Parathyroid adenoma (tissue), 2 donors: ENCODE data around the gene WDR33.

ENCODE experiments used
- H2AFZ ChIP-seq: fragments of 300-600 bp; sonication (generic); one replicate; pipeline ENCODE4 v1.7.0; 2017; ENCODE audit warnings: antibody characterized with exemption, mild to moderate bottlenecking
- H3K27ac ChIP-seq: fragments of 300-600 bp; sonication (generic); one replicate; pipeline ENCODE4 v1.7.0; 2017
- H3K27me3 ChIP-seq: fragments of 300-600 bp; sonication (generic); one replicate; pipeline ENCODE4 v1.7.0; 2017; ENCODE audit warnings: low read length; ENCODE audit not compliant: control insufficient read depth, insufficient read depth
- H3K36me3 ChIP-seq: fragments of 300-600 bp; sonication (generic); one replicate; pipeline ENCODE4 v1.7.0; 2017; ENCODE audit warnings: low read length; ENCODE audit not compliant: control insufficient read depth, insufficient read depth
- H3K4me1 ChIP-seq: fragments of 300-600 bp; sonication (generic); one replicate; pipeline ENCODE4 v1.7.0; 2017; ENCODE audit warnings: control low read depth
- H3K4me2 ChIP-seq: fragments of 300-600 bp; sonication (generic); one replicate; pipeline ENCODE4 v1.7.0; 2017; ENCODE audit warnings: low read length
- H3K4me3 ChIP-seq: fragments of 300-600 bp; sonication (generic); one replicate; pipeline ENCODE4 v1.7.0; 2017; ENCODE audit warnings: low read depth, low read length
- H3K79me2 ChIP-seq: fragments of 300-600 bp; sonication (generic); one replicate; pipeline ENCODE4 v1.7.0; 2017; ENCODE audit warnings: control low read depth
- H3K9ac ChIP-seq: fragments of 300-600 bp; sonication (generic); one replicate; pipeline ENCODE4 v1.7.0; 2017; ENCODE audit warnings: mild to moderate bottlenecking
- H3K9me3 ChIP-seq: fragments of 300-600 bp; sonication (generic); one replicate; pipeline ENCODE4 v1.7.0; 2017; ENCODE audit warnings: low read length; ENCODE audit not compliant: control insufficient read depth
- TF ChIP-seq, protein P1 (sequence below): fragments of 300-600 bp; sonication (generic); IDR thresholded peaks from one replicate; pipeline ENCODE4 v1.7.0; 2017; ENCODE audit warnings: antibody characterized with exemption, mild to moderate bottlenecking
- donor health status: primary hyperparathyroidism.

Gene WDR33

DNA sequence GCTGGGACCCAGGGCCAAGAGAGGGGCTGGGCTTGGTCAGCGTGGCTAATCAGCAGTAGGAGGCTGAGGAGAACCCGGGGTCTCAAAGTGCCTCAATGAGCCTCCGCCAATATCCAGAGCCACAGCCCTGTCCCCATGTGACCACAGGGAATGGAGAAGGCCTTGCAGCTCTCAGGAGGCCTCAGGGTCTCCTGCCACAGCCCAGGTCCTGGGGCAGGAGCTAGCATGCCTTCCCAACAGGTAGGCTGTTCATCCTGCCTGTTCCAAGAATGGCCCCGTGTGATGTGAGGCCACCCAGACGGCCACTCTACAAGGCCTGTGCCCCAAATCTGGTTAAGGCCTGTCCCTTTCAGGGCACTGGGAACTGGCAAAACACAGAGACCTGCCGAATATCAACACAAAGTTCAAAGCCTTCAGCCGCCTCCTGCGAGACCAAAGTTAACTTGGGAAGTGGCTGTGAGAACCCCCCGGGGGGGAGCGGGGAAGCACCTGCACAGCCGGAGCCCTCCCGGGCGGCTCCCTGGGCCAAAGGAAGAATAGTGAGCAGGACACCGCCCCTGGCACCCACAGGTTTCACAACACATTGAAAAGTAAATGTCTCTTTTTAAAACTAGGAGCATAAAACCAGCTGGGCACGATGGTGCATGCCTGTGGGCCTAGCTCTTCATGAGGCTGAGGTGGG lies 131.2 kb downstream of the WDR33 start:
- Histone ChIP-seq H3K27me3 (no peaks in the 10 kb centered on the region), H3K79me2 (no peaks in the 10 kb centered on the region), H3K4me2 (no peak overlapping the region), H3K9ac (no peak overlapping the region), H3K27ac (no peak overlapping the region), H2AFZ (no peak overlapping the region), H3K36me3 (no peaks in the 10 kb centered on the region), H3K4me1 (peaks cover 6% of the 10 kb centered on the region), H3K9me3 (no peaks in the 10 kb centered on the region), H3K4me3 (no peak overlapping the region)
- TF ChIP-seq, protein P1, sequence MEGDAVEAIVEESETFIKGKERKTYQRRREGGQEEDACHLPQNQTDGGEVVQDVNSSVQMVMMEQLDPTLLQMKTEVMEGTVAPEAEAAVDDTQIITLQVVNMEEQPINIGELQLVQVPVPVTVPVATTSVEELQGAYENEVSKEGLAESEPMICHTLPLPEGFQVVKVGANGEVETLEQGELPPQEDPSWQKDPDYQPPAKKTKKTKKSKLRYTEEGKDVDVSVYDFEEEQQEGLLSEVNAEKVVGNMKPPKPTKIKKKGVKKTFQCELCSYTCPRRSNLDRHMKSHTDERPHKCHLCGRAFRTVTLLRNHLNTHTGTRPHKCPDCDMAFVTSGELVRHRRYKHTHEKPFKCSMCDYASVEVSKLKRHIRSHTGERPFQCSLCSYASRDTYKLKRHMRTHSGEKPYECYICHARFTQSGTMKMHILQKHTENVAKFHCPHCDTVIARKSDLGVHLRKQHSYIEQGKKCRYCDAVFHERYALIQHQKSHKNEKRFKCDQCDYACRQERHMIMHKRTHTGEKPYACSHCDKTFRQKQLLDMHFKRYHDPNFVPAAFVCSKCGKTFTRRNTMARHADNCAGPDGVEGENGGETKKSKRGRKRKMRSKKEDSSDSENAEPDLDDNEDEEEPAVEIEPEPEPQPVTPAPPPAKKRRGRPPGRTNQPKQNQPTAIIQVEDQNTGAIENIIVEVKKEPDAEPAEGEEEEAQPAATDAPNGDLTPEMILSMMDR = no peak

DNA sequence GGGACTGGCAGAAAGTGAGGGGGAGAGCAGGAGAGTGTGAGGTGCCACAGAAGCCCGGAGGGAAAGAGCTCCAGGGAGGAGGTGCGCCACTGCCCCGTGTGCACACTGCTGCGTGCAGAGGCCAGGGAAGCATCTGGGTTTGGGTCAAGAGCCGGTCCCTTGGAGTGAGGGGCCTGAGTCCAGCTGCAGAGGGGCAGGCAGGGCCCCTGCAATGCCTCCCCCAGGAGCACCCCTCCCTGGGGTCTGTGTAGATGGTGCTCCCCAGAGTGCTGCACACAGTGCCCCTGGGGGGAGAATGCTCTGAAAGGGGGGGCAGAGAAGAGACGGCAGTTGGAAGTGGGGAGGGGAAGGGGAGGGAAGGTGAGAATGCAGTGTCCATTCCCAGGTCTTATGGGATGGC lies 132.0 kb downstream of the WDR33 start:
- H3K27ac ChIP-seq = no peak overlapping the region
- TF ChIP-seq, protein P1 = no peak

DNA sequence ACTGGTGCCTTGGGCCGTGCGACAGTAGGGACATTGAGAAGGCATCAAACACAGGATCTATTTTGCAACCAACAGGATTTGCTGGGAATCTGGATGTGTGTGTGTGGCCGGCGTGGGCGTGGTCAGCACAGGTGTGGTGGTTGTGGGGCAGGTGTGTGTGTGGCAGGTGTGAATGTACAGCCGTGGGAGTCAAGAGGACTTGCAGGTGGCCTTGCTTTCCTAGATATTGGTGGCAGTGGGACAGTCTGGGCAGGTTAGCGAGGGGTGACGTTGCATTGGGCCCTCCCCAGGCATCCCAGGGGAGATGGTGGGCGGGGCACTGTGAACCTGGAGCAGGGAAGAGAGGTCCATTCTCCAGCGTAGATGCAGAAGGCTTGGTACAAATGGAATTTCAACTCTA lies 132.4 kb downstream of the WDR33 start:
- H3K27me3 ChIP-seq = no peaks in the 10 kb centered on the region
- no peaks in the 10 kb centered on the region for H3K9me3 ChIP-seq
- H3K79me2 ChIP-seq = no peaks in the 10 kb centered on the region
- no peaks in the 10 kb centered on the region for H3K36me3 ChIP-seq
- no peak overlapping the region for H3K27ac ChIP-seq
- H2AFZ ChIP-seq = no peak overlapping the region
- no peak overlapping the region for H3K4me3 ChIP-seq
- peaks cover 6% of the 10 kb centered on the region for H3K4me1 ChIP-seq
- TF ChIP-seq, protein P1 = no peak
- no peak overlapping the region for H3K9ac ChIP-seq
- no peak overlapping the region for H3K4me2 ChIP-seq

More for the DNA sequence above, 132.0 kb downstream of the WDR33 start:
- H3K4me3 ChIP-seq = no peak overlapping the region
- no peak overlapping the region for H3K9ac ChIP-seq
- H2AFZ ChIP-seq = no peak overlapping the region
- H3K27me3 ChIP-seq = no peaks in the 10 kb centered on the region
- no peak overlapping the region for H3K4me2 ChIP-seq
- H3K4me1 ChIP-seq = peaks cover 6% of the 10 kb centered on the region
- no peaks in the 10 kb centered on the region for H3K36me3 ChIP-seq
- H3K79me2 ChIP-seq = no peaks in the 10 kb centered on the region
- H3K9me3 ChIP-seq = no peaks in the 10 kb centered on the region

DNA sequence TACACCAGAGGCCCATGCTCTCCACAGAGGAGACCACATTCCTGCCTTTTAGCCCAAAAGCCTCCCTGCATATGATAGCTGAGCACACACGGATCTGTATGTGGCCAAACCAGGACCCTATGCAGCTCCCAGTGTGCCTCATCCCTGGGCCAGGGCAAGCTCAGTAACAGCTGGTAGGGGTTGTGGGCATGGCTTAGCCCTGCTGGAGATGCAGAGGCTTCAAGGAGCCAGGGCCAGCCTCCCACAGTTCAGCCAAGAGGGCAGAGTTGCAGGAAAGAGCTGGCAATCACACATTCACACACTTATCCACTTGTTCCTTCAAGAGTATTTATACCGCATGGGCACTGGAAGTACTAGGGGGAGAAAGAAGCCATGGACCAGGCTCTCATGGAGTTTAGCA lies 134.1 kb downstream of the WDR33 start:
- no peak overlapping the region for H2AFZ ChIP-seq
- no peaks in the 10 kb centered on the region for H3K27me3 ChIP-seq
- H3K9ac ChIP-seq = no peak overlapping the region
- H3K36me3 ChIP-seq = no peaks in the 10 kb centered on the region
- H3K4me3 ChIP-seq = no peak overlapping the region
- peaks cover 6% of the 10 kb centered on the region for H3K4me1 ChIP-seq
- TF ChIP-seq, protein P1 = no peak
- H3K79me2 ChIP-seq = no peaks in the 10 kb centered on the region
- H3K27ac ChIP-seq = no peak overlapping the region
- no peaks in the 10 kb centered on the region for H3K9me3 ChIP-seq
- H3K4me2 ChIP-seq = no peak overlapping the region
